Left ventricle myocardium inferior (tissue), 1 donor: ENCODE data around the gene SMU1. TPM values are rescaled to one million over a fixed set of nuclear protein-coding genes. Genes with fewer than 3 reads are reported as not detected.

Source experiments
- DNase-seq: peaks from one replicate; pipeline ENCODE4 v3.0.0-alpha.2; 2020
- H3K27ac ChIP-seq: fragments of 200-600 bp; replicated peaks from 2 replicates; pipeline ENCODE4 v1.8.0; 2021
- H3K27me3 ChIP-seq: fragments of 200-600 bp; 2 replicates; pipeline ENCODE4 v1.8.0; 2021; ENCODE audit warnings: low read depth
- H3K36me3 ChIP-seq: fragments of 200-600 bp; 2 replicates; pipeline ENCODE4 v1.8.0; 2021
- H3K4me1 ChIP-seq: fragments of 200-600 bp; 2 replicates; pipeline ENCODE4 v1.8.0; 2021
- H3K4me3 ChIP-seq: fragments of 200-600 bp; 2 replicates; pipeline ENCODE4 v1.8.0; 2021; ENCODE audit warnings: mild to moderate bottlenecking, moderate library complexity
- H3K9me3 ChIP-seq: fragments of 200-600 bp; replicated peaks from 2 replicates; pipeline ENCODE4 v1.8.0; 2021
- intact Hi-C: fragments of 100-400 bp; cut with micrococcal nuclease; formaldehyde crosslinking; loops from one replicate; pipeline ENCODE4 v1.11.0; 2022
- total RNA-seq: library from RNA; stranded (reverse); fragmentation: NEBNext Ultra II Directional; extraction: Animal tissue kit (Norgen Biotek cat#: 25700); gene quantifications from one replicate; pipeline ENCODE4 v1.2.1, GENCODE V29; 2021
- TF ChIP-seq, protein P1 (sequence below): fragments of 200-600 bp; IDR thresholded peaks from 2 replicates; pipeline ENCODE4 v1.8.0; 2021; ENCODE audit warnings: antibody characterized with exemption, mild to moderate bottlenecking, borderline replicate concordance
- donor health status: DM: no; HTN: yes; CAD: no; lungs with severe emphysema.

Gene SMU1
- total RNA-seq, 1 donor from 2014 or later: 14.9 TPM

DNA sequence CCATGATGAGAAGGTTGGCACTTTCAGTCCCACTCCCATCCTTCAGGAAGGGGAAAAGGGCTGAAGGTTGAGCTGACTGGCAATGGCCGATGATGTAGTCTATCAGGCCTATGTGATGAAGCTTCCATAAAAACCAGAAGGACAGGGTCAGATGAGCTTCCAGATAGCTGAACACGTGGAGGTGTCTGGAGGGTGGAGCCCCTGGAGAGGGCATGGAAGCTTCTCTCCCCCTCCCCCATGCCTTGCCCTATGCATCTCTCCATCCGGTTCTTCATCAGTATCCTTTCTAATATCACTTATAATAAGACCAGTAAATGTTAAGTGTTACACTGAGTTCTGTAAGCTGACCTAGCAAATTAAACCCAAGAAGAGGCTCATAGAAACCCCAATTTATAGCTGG lies 32.6 kb upstream of the SMU1 start:
- Histone ChIP-seq H3K27me3 (no peaks in the 10 kb centered on the region), H3K27ac (peak overlapping the region; percentile 85), H3K4me3 (no peak overlapping the region), H3K4me1 (peaks cover 55% of the 10 kb centered on the region), H3K9me3 (no peaks in the 10 kb centered on the region), H3K36me3 (peaks cover 28% of the 10 kb centered on the region)
- intact Hi-C loops: loop anchor here (10.0 kb wide), 1 partner anchor 56 kb away; the partner anchor contains the start of gene B4GALT1
- TF ChIP-seq, protein P1, sequence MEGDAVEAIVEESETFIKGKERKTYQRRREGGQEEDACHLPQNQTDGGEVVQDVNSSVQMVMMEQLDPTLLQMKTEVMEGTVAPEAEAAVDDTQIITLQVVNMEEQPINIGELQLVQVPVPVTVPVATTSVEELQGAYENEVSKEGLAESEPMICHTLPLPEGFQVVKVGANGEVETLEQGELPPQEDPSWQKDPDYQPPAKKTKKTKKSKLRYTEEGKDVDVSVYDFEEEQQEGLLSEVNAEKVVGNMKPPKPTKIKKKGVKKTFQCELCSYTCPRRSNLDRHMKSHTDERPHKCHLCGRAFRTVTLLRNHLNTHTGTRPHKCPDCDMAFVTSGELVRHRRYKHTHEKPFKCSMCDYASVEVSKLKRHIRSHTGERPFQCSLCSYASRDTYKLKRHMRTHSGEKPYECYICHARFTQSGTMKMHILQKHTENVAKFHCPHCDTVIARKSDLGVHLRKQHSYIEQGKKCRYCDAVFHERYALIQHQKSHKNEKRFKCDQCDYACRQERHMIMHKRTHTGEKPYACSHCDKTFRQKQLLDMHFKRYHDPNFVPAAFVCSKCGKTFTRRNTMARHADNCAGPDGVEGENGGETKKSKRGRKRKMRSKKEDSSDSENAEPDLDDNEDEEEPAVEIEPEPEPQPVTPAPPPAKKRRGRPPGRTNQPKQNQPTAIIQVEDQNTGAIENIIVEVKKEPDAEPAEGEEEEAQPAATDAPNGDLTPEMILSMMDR: no peak
- no peak for DNase-seq

- no peaks in the 10 kb centered on the region for H3K27me3 ChIP-seq
- DNase-seq: no peak
- intact Hi-C loops: loop anchor here (10.0 kb wide), 1 partner anchor 56 kb away; the partner anchor contains the start of gene B4GALT1
- peaks cover 55% of the 10 kb centered on the region for H3K4me1 ChIP-seq
- H3K36me3 ChIP-seq: peaks cover 21% of the 10 kb centered on the region
- TF ChIP-seq, protein P1: no peak
- no peaks in the 10 kb centered on the region for H3K9me3 ChIP-seq
- peak overlapping the region; percentile 85 for H3K27ac ChIP-seq
- no peak overlapping the region for H3K4me3 ChIP-seq
Measured at GRCh38 chr9:33108472-33108871, 32.0 kb upstream of the SMU1 start.

DNA sequence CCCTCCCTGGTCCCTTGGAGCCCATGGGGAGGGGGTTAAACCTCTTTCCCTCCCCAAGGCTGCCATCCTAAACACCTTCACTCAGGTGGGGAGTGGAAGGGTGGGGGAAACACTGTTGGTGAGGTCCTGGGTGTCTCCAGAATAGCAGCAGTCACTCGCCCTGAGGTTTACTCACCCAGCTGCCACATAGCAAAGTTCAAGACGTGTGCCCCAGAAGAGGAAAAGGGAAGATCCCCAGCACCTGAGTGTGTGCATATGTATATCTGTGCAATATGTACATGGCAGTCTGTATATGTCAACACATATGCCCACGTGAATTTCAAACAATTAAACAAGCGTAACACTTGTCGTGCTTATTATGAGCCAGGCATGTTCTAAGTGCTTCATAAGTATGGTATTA lies 31.3 kb upstream of the SMU1 start:
- no peak overlapping the region for H3K4me3 ChIP-seq
- DNase-seq: no peak
- H3K27ac ChIP-seq: peak overlapping the region; percentile 85
- TF ChIP-seq, protein P1: no peak
- H3K36me3 ChIP-seq: peaks cover 14% of the 10 kb centered on the region
- H3K4me1 ChIP-seq: peaks cover 62% of the 10 kb centered on the region
- no peaks in the 10 kb centered on the region for H3K9me3 ChIP-seq
- intact Hi-C loops: loop anchor here (10.0 kb wide), 1 partner anchor 57 kb away; the partner anchor contains the start of gene B4GALT1
- H3K27me3 ChIP-seq: no peaks in the 10 kb centered on the region

DNA sequence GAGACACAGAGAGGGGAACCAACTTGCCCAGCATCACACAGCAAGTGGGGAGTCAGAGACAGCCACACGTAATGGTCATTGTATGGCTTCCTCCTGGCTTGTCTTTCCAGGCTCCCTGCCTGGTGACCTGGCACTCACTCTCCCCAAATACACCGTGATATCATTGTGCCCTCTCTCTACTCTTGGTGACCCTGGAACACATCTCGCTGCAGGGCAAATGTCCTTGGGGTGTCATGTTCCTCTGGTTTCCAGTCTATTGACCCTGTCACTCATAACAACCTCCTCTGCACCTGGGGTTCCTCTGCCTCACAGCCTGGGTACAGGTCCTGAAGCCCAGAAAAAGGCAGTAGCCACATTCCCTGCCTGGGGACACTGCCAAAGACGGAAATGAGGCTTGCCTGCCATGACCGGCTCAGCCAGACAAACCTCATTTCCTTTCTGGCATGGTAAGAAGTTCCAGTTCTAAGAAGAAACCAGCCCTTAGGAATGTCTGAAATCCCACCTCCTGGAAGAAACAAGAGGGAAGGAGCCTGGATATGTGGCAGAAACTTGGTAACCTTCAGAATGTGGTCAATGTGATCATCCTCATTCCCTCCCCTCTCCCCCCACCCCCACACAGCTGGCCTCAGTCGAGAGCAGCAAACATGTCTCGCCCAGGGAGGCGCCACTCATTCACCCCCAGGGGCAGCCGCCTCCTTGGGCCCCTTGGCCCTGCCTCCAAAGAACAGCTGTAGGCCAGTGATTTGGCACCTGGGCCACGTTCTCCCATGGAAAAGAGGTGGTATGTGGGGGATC lies 30.6 kb upstream of the SMU1 start:
- TF ChIP-seq, protein P1: no peak
- H3K4me1 ChIP-seq: peaks cover 61% of the 10 kb centered on the region
- H3K36me3 ChIP-seq: peaks cover 7% of the 10 kb centered on the region
- H3K27ac ChIP-seq: peak overlapping the region; percentile 85
- intact Hi-C loops: loop anchor here (10.0 kb wide), 1 partner anchor 58 kb away; the partner anchor contains the start of gene B4GALT1
- no peaks in the 10 kb centered on the region for H3K9me3 ChIP-seq
- no peaks in the 10 kb centered on the region for H3K27me3 ChIP-seq
- peak overlapping the region; percentile 2 for H3K4me3 ChIP-seq
- peak; percentile 58 for DNase-seq

GRCh38 chr9:33106372-33106771 lies 29.9 kb upstream of the SMU1 start:
- Histone ChIP-seq H3K27me3 (no peaks in the 10 kb centered on the region), H3K36me3 (peaks cover under 1% of the 10 kb centered on the region), H3K4me1 (peaks cover 63% of the 10 kb centered on the region), H3K4me3 (no peak overlapping the region), H3K9me3 (no peaks in the 10 kb centered on the region), H3K27ac (peak overlapping the region; percentile 85)
- TF ChIP-seq, protein P1: no peak
- intact Hi-C loops: loop anchor here (10.0 kb wide), 1 partner anchor 58 kb away; the partner anchor contains the start of gene B4GALT1
- DNase-seq: no peak
